Muscle layer of duodenum (tissue), 2 donors: Measurements from ENCODE around the gene VCAM1.

Source experiments
- H3K27ac ChIP-seq: one replicate; pipeline ENCODE4 v1.7.0; 2013; ENCODE audit warnings: mild to moderate bottlenecking, low read length
- H3K27me3 ChIP-seq: one replicate; pipeline ENCODE4 v1.7.0; 2013; ENCODE audit warnings: low read depth, mild to moderate bottlenecking, control low read depth, low read length
- H3K36me3 ChIP-seq, 2 donors: one replicate each; pipeline ENCODE4 v1.7.0; 2013; ENCODE audit warnings: low read length in 2 of 2, control low read depth in 1 of 2, mild to moderate bottlenecking in 1 of 2; ENCODE audit not compliant: insufficient read depth in 2 of 2, control insufficient read depth in 1 of 2
- H3K4me1 ChIP-seq, 2 donors: one replicate each; pipeline ENCODE4 v1.7.0; 2013; ENCODE audit warnings: low read length in 2 of 2, mild to moderate bottlenecking in 2 of 2, control low read depth in 1 of 2, moderate library complexity in 1 of 2; ENCODE audit not compliant: insufficient read depth in 2 of 2, control insufficient read depth in 1 of 2
- H3K4me3 ChIP-seq, 2 donors: one replicate each; pipeline ENCODE4 v1.7.0; 2013; ENCODE audit warnings: low read length in 2 of 2, low read depth in 1 of 2, mild to moderate bottlenecking in 1 of 2
- H3K9me3 ChIP-seq, 2 donors: one replicate each; pipeline ENCODE4 v1.7.0; 2013; ENCODE audit warnings: low read length in 2 of 2, control low read depth in 1 of 2, mild to moderate bottlenecking in 1 of 2; ENCODE audit not compliant: control insufficient read depth in 1 of 2
- donor health status: healthy.

The VCAM1 gene, protein sequence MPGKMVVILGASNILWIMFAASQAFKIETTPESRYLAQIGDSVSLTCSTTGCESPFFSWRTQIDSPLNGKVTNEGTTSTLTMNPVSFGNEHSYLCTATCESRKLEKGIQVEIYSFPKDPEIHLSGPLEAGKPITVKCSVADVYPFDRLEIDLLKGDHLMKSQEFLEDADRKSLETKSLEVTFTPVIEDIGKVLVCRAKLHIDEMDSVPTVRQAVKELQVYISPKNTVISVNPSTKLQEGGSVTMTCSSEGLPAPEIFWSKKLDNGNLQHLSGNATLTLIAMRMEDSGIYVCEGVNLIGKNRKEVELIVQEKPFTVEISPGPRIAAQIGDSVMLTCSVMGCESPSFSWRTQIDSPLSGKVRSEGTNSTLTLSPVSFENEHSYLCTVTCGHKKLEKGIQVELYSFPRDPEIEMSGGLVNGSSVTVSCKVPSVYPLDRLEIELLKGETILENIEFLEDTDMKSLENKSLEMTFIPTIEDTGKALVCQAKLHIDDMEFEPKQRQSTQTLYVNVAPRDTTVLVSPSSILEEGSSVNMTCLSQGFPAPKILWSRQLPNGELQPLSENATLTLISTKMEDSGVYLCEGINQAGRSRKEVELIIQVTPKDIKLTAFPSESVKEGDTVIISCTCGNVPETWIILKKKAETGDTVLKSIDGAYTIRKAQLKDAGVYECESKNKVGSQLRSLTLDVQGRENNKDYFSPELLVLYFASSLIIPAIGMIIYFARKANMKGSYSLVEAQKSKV

DNA sequence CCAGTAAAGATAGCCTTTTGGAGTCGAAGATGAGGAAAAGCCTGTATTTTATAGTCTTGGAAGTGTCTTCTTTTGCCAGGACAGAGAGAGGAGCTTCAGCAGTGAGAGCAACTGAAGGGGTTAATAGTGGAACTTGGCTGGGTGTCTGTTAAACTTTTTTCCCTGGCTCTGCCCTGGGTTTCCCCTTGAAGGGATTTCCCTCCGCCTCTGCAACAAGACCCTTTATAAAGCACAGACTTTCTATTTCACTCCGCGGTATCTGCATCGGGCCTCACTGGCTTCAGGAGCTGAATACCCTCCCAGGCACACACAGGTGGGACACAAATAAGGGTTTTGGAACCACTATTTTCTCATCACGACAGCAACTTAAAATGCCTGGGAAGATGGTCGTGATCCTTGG lies at the start of gene VCAM1:
VCAM1 (plus strand) TSS at position 253 of the 400 bp plus-strand sequence; CDS start at position 372, 119 bp downstream.
- H3K4me3 ChIP-seq: peak within 1 kb of the TSS; percentile 37 to 55
- H3K27ac ChIP-seq: peak within 1 kb of the TSS; percentile 42
- no peaks in the 10 kb centered on the region for H3K9me3 ChIP-seq
- H3K4me1 ChIP-seq: peaks cover 0 to 4% of the 10 kb centered on the region in 2 donors
- no peaks in the 10 kb centered on the region for H3K36me3 ChIP-seq
- no peaks in the 10 kb centered on the region for H3K27me3 ChIP-seq

DNA sequence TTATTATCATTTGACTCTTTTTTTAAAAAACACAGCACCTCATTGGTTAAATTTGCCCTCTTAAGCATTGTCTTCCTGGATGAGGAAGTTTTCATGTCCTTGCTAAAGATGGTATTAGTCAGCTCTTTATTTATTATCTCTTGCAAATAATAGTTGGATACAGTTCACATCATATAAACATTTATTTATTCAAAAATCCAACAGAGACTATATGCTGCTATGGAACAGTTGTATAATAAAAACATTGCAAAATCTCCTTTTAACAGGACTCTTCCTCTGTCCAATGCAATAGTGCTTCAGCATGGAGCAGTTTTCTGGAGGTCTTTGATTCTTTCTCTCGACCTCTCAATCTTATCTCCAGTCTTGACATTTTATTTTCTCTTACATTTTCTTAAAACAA lies 49.5 kb upstream of the VCAM1 start:
- Histone ChIP-seq H3K27me3 (no peaks in the 10 kb centered on the region), H3K4me1 (no peaks in the 10 kb centered on the region), H3K4me3 (no peak overlapping the region), H3K27ac (no peak overlapping the region), H3K36me3 (no peaks in the 10 kb centered on the region), H3K9me3 (peaks cover 0 to 6% of the 10 kb centered on the region in 2 donors)

DNA sequence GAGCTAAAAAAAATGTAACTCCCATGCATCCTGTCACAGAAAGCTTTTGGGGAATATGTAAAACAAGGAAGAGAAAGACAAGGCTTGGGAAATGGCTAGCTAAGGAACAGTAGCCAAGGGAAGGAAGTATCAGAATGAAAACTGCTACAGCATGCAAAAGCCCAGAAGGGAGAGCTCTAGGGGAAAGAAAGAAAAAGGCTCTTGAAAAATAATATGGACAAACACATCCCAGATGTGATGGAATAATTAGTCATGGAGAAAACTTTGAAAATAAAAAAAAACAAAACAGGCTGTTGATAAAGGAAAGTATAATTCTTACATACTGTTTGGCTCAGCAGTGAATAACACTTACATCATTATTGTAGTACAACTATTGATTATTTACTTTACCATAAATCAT lies 47.9 kb upstream of the VCAM1 start:
- H3K4me3 ChIP-seq: no peak overlapping the region
- H3K4me1 ChIP-seq: no peaks in the 10 kb centered on the region
- no peak overlapping the region for H3K27ac ChIP-seq
- no peaks in the 10 kb centered on the region for H3K36me3 ChIP-seq
- peaks cover 0 to 6% of the 10 kb centered on the region in 2 donors for H3K9me3 ChIP-seq
- no peaks in the 10 kb centered on the region for H3K27me3 ChIP-seq

DNA sequence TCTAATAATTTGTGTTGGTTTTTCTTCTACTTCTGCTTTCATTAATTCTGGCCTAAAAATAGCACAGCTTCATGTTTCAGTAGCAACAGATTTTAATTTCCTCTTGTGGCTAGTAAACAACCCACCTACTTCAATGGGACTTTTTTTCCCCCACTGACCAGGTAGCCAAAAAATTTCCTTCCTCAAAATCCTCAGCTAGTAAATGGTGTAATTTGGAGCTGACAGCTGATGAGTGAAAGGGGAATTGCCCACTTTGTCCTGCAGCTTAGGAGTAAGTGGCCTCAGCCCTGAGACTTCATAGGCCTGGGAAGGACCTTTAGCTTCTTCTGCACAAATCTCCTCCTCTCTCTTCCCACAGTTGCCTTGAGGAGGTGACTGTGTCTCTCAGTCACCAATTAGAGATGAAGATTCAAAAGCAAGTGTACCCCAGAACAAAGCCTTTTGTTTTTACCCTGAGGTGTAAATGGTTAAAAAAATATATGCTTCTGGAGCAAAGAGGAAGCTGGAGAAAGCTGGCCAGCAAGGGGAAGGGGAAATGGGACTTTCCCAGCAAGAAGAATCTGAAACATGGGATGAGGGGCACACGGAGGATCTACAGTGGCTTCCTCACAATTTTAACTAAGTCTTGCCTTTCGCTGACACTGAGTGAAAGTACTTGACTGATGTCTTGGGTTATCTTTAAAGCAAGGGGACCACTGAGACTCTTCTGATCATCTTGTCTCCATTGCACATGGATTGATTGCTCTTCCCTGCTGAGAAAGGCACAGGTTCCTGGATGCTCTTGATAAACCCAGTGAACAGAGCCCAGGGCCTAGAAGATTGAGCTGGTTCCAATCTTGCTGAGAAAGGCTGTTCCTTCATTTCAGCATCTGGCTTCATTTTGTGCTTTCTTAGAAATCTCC lies 35.8 kb upstream of the VCAM1 start:
- no peaks in the 10 kb centered on the region for H3K4me1 ChIP-seq
- no peaks in the 10 kb centered on the region for H3K36me3 ChIP-seq
- no peak overlapping the region for H3K27ac ChIP-seq
- no peaks in the 10 kb centered on the region for H3K9me3 ChIP-seq
- no peaks in the 10 kb centered on the region for H3K27me3 ChIP-seq
- no peak overlapping the region for H3K4me3 ChIP-seq

DNA sequence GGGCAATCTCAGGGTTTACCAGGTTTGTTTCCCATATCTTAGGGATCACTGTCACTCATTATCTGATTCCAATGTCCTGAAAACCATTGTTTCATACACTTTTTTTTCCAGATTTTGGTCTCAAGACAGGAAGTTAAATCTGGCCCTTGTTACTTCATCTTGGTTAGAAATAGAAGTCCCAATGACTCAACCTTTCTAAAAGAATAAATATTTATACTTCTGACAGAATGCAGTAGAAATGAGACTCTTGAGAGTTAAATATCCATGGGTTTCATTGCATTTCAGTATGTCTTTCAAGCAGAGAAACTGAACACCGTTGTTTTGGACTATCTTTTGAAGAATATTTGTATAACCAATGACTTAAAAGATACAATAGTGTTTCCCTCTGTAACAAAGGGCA lies 19.8 kb upstream of the VCAM1 start:
- Histone ChIP-seq H3K27me3 (no peaks in the 10 kb centered on the region), H3K4me1 (peaks cover 0 to 8% of the 10 kb centered on the region in 2 donors), H3K9me3 (peaks cover 0 to 7% of the 10 kb centered on the region in 2 donors), H3K4me3 (no peak overlapping the region), H3K27ac (no peak overlapping the region), H3K36me3 (no peaks in the 10 kb centered on the region)

DNA sequence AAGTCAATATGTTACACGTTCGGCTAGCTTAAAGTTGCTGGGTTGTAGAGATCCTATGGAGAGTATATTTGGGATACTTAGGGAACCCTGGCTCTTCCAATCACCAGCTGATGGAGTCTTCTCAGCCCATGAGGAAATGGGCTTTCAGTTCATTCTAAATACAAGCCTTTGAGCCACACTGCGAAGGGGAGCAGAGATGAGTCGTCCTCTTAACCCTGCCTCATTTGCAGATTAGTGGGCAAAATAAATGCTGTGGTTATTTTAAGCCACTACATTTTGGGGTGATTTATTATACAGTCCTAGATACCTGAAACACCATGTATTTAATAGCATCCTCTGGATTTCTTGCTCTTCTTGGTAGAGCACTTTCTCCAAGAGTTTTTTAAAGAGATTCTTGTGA lies 19.0 kb upstream of the VCAM1 start:
- H3K9me3 ChIP-seq: peaks cover 0 to 3% of the 10 kb centered on the region in 2 donors
- no peaks in the 10 kb centered on the region for H3K27me3 ChIP-seq
- H3K27ac ChIP-seq: no peak overlapping the region
- H3K36me3 ChIP-seq: no peaks in the 10 kb centered on the region
- H3K4me1 ChIP-seq: peaks cover 0 to 8% of the 10 kb centered on the region in 2 donors
- H3K4me3 ChIP-seq: no peak overlapping the region

DNA sequence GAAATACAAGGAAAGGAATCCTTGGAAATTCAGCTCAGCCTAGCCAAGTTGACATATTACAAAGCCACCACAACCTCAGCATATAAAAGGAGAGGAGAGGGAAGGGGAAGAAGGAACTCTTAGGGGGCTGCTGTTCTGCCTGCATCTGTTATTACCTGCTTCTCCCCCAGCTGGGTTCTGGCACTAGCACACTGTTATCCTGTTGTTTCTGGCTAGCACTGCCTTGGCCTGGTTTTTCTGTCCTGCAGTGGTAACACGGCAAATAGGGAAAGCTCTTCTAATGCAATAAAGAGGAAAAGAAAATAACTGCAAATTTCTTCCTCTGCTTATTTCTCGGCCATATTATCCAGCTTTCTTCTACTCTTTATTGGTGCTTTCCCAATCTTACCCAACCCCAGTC lies 16.5 kb upstream of the VCAM1 start:
- Histone ChIP-seq H3K4me1 (peaks cover 0 to 8% of the 10 kb centered on the region in 2 donors), H3K27me3 (no peaks in the 10 kb centered on the region), H3K4me3 (no peak overlapping the region), H3K27ac (no peak overlapping the region), H3K36me3 (no peaks in the 10 kb centered on the region), H3K9me3 (no peaks in the 10 kb centered on the region)

DNA sequence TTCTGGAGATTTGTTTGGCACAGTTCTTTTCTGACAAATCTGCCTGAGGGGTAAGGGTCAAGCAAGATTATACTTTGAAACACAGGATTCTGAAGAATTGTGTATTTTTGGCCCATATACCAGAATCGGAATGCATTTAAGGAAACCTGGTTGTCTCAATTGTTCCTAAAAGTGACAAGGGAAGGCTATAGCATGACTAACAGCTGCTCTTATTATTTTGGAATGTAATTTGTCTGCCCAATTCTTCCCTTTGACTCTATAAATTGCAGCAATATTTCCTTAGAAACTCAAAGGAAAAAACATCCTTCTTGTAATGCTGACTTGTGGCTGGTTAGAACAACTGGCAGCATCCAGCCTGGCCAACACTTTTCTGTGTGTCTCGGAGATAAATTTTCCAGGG lies 15.8 kb upstream of the VCAM1 start:
- no peaks in the 10 kb centered on the region for H3K27me3 ChIP-seq
- no peaks in the 10 kb centered on the region for H3K9me3 ChIP-seq
- no peak overlapping the region for H3K4me3 ChIP-seq
- H3K4me1 ChIP-seq: peaks cover 0 to 8% of the 10 kb centered on the region in 2 donors
- H3K36me3 ChIP-seq: no peaks in the 10 kb centered on the region
- no peak overlapping the region for H3K27ac ChIP-seq

DNA sequence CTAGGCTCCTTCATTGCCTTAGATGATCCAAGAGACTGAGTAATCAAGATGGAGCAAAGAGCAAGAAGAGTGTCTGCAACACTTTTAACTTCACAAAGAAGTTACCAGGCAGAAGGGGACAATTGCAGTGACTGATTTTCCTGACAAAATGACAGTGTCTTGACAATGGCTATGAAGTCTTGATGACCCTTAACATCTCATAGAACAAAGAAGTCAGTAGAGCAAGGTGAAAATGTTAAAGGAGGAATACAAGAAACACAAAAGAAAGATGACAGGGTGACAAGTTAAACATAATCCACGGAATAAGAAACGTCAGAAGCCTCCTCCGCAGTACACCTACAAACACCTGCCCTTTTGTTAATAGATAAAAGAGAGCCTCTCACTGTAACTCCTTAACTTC lies 15.1 kb upstream of the VCAM1 start:
- Histone ChIP-seq H3K27ac (no peak overlapping the region), H3K4me3 (no peak overlapping the region), H3K4me1 (peaks cover 0 to 8% of the 10 kb centered on the region in 2 donors)

DNA sequence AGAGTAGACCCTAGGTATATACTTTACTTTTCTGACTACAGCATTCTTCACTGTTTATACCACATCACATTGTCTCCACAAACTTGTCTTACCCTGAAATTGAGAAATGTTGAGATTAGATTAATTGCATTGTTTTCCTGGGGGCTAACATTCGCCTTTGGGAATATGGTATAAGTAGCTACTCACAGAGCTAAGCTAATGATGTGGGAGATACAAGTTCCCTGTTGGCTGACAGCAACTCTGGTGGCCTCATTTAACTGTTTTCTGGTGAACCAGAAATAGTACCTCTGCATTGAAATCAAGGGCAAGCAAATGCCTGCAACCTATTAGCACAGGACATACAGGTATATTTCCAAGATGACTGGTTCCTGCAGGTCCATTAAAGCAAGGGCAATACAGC lies 13.2 kb upstream of the VCAM1 start:
- H3K4me1 ChIP-seq: no peaks in the 10 kb centered on the region
- H3K36me3 ChIP-seq: no peaks in the 10 kb centered on the region
- no peak overlapping the region for H3K4me3 ChIP-seq
- H3K27me3 ChIP-seq: no peaks in the 10 kb centered on the region
- H3K27ac ChIP-seq: no peak overlapping the region
- no peaks in the 10 kb centered on the region for H3K9me3 ChIP-seq

More for the DNA sequence above, 15.1 kb upstream of the VCAM1 start:
- H3K27me3 ChIP-seq: no peaks in the 10 kb centered on the region
- no peaks in the 10 kb centered on the region for H3K9me3 ChIP-seq
- H3K36me3 ChIP-seq: no peaks in the 10 kb centered on the region

DNA sequence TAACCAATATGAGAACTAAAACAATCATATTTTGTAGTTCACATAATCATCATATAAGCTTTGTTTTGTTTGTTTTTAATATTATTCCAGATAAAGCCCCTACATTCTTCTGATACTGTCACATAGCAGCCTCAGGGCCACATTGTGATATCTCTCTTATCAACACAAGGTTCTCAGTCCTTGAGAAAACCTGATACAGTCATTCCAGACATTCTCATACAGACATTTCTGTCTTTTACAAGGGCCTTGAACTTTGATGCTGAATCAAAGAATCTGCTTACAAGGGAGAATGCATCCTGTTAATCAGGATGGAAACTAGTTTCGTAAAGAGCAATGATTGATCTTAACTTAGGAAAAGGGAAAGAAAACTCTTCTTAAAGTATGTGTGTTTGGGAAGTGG lies 12.7 kb upstream of the VCAM1 start:
- no peak overlapping the region for H3K27ac ChIP-seq

More for the DNA sequence above, 12.7 kb upstream of the VCAM1 start:
- Histone ChIP-seq H3K4me1 (no peaks in the 10 kb centered on the region), H3K27me3 (no peaks in the 10 kb centered on the region), H3K4me3 (no peak overlapping the region), H3K36me3 (no peaks in the 10 kb centered on the region), H3K9me3 (no peaks in the 10 kb centered on the region)
